Cardiac muscle cell (in vitro differentiated cells and primary cell): Measurements from ENCODE around the gene APRT. TPM values are rescaled to one million over a fixed set of nuclear protein-coding genes. Genes with fewer than 3 reads are reported as not detected.

ENCODE experiments used
- DNase-seq, 2 donors: peaks; one replicate each; pipeline versions ENCODE4 v3.0.0 to v3.0.0-alpha.2; 2010 to 2017; ENCODE audit warnings: low read depth in 1 of 2, low spot score in 1 of 2
- H3K27ac ChIP-seq: fragments of 200-600 bp; sonication (generic); 2 replicates; pipeline ENCODE4 v1.5.1; 2016
- H3K27me3 ChIP-seq: fragments of 200-600 bp; sonication (generic); 2 replicates; pipeline ENCODE4 v1.6.0; 2016; ENCODE audit warnings: control low read depth
- H3K36me3 ChIP-seq: fragments of 200-600 bp; sonication (generic); 2 replicates; pipeline ENCODE4 v1.5.1; 2016; ENCODE audit warnings: control low read depth
- H3K4me1 ChIP-seq: fragments of 200-600 bp; sonication (generic); 2 replicates; pipeline ENCODE4 v1.8.1; 2017; ENCODE audit warnings: low read depth, mild to moderate bottlenecking, mixed run types
- H3K4me3 ChIP-seq: fragments of 200-600 bp; sonication (generic); 2 replicates; pipeline ENCODE4 v1.5.1; 2016; ENCODE audit warnings: mild to moderate bottlenecking
- H3K9me3 ChIP-seq: fragments of 200-600 bp; sonication (generic); 2 replicates; pipeline ENCODE4 v1.5.1; 2017; ENCODE audit warnings: low read depth, mild to moderate bottlenecking, control low read depth
- polyA plus RNA-seq: library from polyadenylated mRNA; unstranded; fragments of >200 nt; fragmentation: Nextera tagmentation; extraction: Ambion mirVana; gene quantifications from 2 replicates; pipeline ENCODE4 v1.2.1, GENCODE V29; 2016
- total RNA-seq: library from RNA; depleted of rRNA; stranded (reverse); fragments of >200 nt; gene quantifications from 2 replicates; pipeline ENCODE4 v1.2.3, GENCODE V29; 2016
- TF ChIP-seq, protein P1 (sequence below): IDR thresholded peaks from 2 replicates; pipeline ENCODE4 v1.5.1; 2012; ENCODE audit warnings: low read depth, mild to moderate bottlenecking, low read length

The APRT gene
- total and polyA plus RNA-seq, 2 experiments from 2014 or later = 123 to 169 TPM

- H3K4me3 ChIP-seq = no peak overlapping the region
- H3K27ac ChIP-seq = no peak overlapping the region
- H3K27me3 ChIP-seq = no peaks in the 10 kb centered on the region
- peaks cover 9% of the 10 kb centered on the region for H3K4me1 ChIP-seq
- H3K9me3 ChIP-seq = no peaks in the 10 kb centered on the region
- TF ChIP-seq, protein P1, sequence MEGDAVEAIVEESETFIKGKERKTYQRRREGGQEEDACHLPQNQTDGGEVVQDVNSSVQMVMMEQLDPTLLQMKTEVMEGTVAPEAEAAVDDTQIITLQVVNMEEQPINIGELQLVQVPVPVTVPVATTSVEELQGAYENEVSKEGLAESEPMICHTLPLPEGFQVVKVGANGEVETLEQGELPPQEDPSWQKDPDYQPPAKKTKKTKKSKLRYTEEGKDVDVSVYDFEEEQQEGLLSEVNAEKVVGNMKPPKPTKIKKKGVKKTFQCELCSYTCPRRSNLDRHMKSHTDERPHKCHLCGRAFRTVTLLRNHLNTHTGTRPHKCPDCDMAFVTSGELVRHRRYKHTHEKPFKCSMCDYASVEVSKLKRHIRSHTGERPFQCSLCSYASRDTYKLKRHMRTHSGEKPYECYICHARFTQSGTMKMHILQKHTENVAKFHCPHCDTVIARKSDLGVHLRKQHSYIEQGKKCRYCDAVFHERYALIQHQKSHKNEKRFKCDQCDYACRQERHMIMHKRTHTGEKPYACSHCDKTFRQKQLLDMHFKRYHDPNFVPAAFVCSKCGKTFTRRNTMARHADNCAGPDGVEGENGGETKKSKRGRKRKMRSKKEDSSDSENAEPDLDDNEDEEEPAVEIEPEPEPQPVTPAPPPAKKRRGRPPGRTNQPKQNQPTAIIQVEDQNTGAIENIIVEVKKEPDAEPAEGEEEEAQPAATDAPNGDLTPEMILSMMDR = no peak
- DNase-seq = no peak
- H3K36me3 ChIP-seq = peaks cover 10% of the 10 kb centered on the region
These were observed 3.9 kb downstream of the APRT start for GRCh38 chr16:88807626-88808453.

GRCh38 chr16:88807142-88807625, 4.5 kb downstream of the APRT start:
- Histone ChIP-seq H3K4me3 (no peak overlapping the region), H3K27ac (no peak overlapping the region), H3K9me3 (no peaks in the 10 kb centered on the region), H3K27me3 (no peaks in the 10 kb centered on the region), H3K4me1 (peaks cover 4% of the 10 kb centered on the region), H3K36me3 (peaks cover 10% of the 10 kb centered on the region)
- TF ChIP-seq, protein P1 = no peak
- no peak for DNase-seq

DNA sequence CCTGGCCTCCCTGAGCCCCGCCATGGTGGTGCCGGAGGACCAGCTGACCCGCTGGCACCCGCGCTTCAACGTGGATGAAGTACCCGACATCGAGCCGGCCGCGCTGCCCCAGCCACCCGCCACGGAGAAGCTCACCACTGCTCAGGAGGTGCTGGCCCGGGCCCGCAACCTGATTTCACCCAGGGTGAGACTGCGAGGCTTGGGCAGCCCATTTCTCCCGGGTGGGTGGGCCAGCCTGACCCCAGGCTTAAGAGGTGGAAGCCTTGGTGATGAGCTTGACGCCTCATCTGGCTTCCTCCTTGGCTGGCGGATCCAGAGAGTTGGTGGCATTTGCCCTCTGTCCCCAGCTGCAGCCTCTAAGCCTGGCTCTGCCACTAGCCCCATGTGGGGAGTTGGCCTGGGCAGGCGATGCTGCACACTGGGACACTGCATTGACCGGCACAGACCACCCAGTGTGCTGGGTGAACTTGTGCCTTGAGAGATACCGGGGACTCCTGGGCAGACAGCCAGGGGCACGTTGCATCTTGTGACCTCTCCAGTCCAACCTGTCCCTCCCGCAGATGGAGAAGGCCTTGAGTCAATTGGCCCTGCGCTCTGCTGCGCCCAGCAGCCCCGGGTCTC, 5.1 kb downstream of the APRT start:
- Histone ChIP-seq H3K9me3 (no peaks in the 10 kb centered on the region), H3K27ac (no peak overlapping the region), H3K4me3 (no peak overlapping the region), H3K36me3 (peaks cover 10% of the 10 kb centered on the region), H3K27me3 (no peaks in the 10 kb centered on the region), H3K4me1 (peaks cover 4% of the 10 kb centered on the region)
- no peak for DNase-seq
- TF ChIP-seq, protein P1 = no peak

- Histone ChIP-seq H3K27ac (no peak overlapping the region), H3K36me3 (peaks cover 10% of the 10 kb centered on the region), H3K4me1 (peaks cover 4% of the 10 kb centered on the region), H3K4me3 (no peak overlapping the region), H3K9me3 (no peaks in the 10 kb centered on the region), H3K27me3 (no peaks in the 10 kb centered on the region)
- DNase-seq = no peak
- TF ChIP-seq, protein P1 = no peak
These were observed 5.8 kb downstream of the APRT start for GRCh38 chr16:88805887-88806393.

DNA sequence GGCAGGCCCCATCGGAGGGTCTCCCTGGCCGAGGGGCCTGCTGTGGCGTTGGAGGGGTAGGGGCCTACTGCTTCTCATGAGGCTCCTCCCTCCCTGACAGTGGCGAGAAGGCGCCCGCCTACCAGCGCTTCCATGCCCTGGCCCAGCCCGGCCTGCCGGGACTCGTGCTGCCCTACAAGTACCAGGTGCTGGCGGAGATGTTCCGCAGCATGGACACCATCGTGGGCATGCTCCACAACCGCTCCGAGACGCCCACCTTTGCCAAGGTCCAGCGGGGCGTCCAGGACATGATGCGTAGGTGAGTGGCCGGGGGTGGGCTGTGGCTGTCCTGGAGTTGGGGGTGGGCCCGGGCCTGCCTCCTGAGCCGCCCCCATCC, 6.4 kb downstream of the APRT start:
- H3K27ac ChIP-seq = no peak overlapping the region
- H3K27me3 ChIP-seq = no peaks in the 10 kb centered on the region
- DNase-seq = no peak
- TF ChIP-seq, protein P1 = no peak
- no peaks in the 10 kb centered on the region for H3K4me1 ChIP-seq
- H3K36me3 ChIP-seq = peaks cover 10% of the 10 kb centered on the region
- no peaks in the 10 kb centered on the region for H3K9me3 ChIP-seq
- H3K4me3 ChIP-seq = no peak overlapping the region
